Measurements from ENCODE around the gene DNM3. TPM values are rescaled to one million over a fixed set of nuclear protein-coding genes. Genes with fewer than 3 reads are reported as not detected.

The DNM3 gene
- polyA plus RNA-seq, 3 donors = 0.15 TPM; not detected in 2

DNA sequence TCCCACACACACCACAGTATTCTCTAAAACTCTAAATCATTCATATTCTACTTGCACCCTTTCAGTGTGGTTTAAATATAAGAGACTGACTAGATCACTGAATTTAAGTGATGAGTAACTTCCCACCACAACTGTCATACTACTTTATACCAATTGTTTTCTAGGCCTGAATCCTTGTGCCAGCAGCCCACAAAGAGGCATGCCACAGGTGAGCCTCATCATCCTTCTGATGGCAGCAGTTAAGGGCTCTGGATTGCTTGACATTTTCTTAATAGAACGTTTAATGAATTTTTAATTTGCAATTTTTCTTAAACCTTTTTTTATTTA is 588.8 kb downstream of the DNM3 start:
- Histone ChIP-seq H2AFZ (ENCODE audit: insufficient read depth, low read depth, low read length, poor library complexity, severe bottlenecking) (no peak overlapping the region), H3K4me3 (replicated peaks in 1 of 3; ENCODE audit: low read depth in 2 of 3, low read length in 3 of 3) (no peak overlapping the region), H3K79me2 (ENCODE audit: insufficient read depth, low read length) (no peaks in the 10 kb centered on the region), H3K36me3 (replicated peaks in 1 of 2; ENCODE audit: control insufficient read depth in 1 of 2, insufficient read depth in 2 of 2, low read length in 2 of 2) (no peaks in the 10 kb centered on the region), H3K27me3 (ENCODE audit: control insufficient read depth in 2 of 2, insufficient read depth in 2 of 2, low read length in 2 of 2) (no peaks in the 10 kb centered on the region), H3K9me3 (replicated peaks in 1 of 2; ENCODE audit: control insufficient read depth in 1 of 2, insufficient read depth in 1 of 2, low read length in 2 of 2) (no peaks in the 10 kb centered on the region), H3K4me1 (ENCODE audit: control insufficient read depth in 1 of 2, insufficient read depth in 2 of 2, low read length in 2 of 2) (no peaks in the 10 kb centered on the region), H3K27ac (ENCODE audit: low read depth in 1 of 2, low read length in 2 of 2) (no peak overlapping the region), H3K4me2 (replicated peaks; ENCODE audit: extremely low read depth, low read length, poor library complexity, severe bottlenecking) (no peak overlapping the region), H3K9ac (ENCODE audit: insufficient read depth, low read length, poor library complexity, severe bottlenecking) (no peak overlapping the region), H4K20me1 (ENCODE audit: insufficient read depth, low read length) (peaks cover 4% of the 10 kb centered on the region)
- Mint-ChIP-seq H3K9me3 (no peaks in the 10 kb centered on the region), H3K27me3 (ENCODE audit: low read depth in 3 of 3) (no peaks in the 10 kb centered on the region), H3K4me1 (peaks cover 5% of the 10 kb centered on the region), H3K27ac (peak overlapping the region in 1 of 7 donors; percentile 32), H3K36me3 (peaks cover 0 to 7% of the 10 kb centered on the region in 2 donors), H3K4me3 (no peak overlapping the region)
- intact Hi-C loops (cut with micrococcal nuclease) = no loop called here
- no CpG with 5 or more reads among the region's 1 CpG for WGBS (ENCODE audit: insufficient coverage)
- no peak for DNase-seq
- TF ChIP-seq, protein P1, sequence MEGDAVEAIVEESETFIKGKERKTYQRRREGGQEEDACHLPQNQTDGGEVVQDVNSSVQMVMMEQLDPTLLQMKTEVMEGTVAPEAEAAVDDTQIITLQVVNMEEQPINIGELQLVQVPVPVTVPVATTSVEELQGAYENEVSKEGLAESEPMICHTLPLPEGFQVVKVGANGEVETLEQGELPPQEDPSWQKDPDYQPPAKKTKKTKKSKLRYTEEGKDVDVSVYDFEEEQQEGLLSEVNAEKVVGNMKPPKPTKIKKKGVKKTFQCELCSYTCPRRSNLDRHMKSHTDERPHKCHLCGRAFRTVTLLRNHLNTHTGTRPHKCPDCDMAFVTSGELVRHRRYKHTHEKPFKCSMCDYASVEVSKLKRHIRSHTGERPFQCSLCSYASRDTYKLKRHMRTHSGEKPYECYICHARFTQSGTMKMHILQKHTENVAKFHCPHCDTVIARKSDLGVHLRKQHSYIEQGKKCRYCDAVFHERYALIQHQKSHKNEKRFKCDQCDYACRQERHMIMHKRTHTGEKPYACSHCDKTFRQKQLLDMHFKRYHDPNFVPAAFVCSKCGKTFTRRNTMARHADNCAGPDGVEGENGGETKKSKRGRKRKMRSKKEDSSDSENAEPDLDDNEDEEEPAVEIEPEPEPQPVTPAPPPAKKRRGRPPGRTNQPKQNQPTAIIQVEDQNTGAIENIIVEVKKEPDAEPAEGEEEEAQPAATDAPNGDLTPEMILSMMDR (IDR thresholded peaks at IDR 0.05) = no peak

DNA sequence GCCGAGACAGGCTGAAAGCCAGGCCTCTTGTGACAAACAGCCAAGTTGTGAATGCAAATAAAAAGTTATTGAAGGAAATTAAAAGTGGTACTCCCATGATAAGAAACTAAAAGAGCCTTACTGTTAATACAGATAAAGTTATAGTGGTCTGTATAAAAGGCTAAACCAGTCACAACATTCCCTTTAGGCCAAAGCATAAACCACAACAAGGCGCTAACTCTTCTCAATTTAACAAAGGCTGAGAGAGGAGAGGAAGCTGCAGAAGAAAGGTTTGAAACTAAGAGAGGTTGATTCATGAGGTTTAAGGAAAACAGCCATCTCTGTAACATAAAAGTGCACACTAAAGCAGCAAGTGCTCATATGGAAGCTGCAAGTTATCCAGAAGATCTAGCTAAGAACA is 589.9 kb downstream of the DNM3 start:
- peaks cover 0 to 4% (median 2%) of the 10 kb centered on the region in 7 donors for H3K9me3 Mint-ChIP-seq
- no peaks in the 10 kb centered on the region for H3K36me3 ChIP-seq (replicated peaks in 1 of 2; ENCODE audit: control insufficient read depth in 1 of 2, insufficient read depth in 2 of 2, low read length in 2 of 2)
- no peaks in the 10 kb centered on the region for H3K79me2 ChIP-seq (ENCODE audit: insufficient read depth, low read length)
- H3K9me3 ChIP-seq (replicated peaks in 1 of 2; ENCODE audit: control insufficient read depth in 1 of 2, insufficient read depth in 1 of 2, low read length in 2 of 2) = no peaks in the 10 kb centered on the region
- H3K27ac ChIP-seq (ENCODE audit: low read depth in 1 of 2, low read length in 2 of 2) = no peak overlapping the region
- TF ChIP-seq, protein P1 (IDR thresholded peaks at IDR 0.05) = no peak
- no peaks in the 10 kb centered on the region for H3K4me1 ChIP-seq (ENCODE audit: control insufficient read depth in 1 of 2, insufficient read depth in 2 of 2, low read length in 2 of 2)
- no peak overlapping the region for H3K27ac Mint-ChIP-seq
- H3K4me1 Mint-ChIP-seq = peaks cover 5% of the 10 kb centered on the region
- WGBS (ENCODE audit: insufficient coverage) = no CpG with 5 or more reads among the region's 2 CpGs
- no peak overlapping the region for H3K4me3 Mint-ChIP-seq
- no peaks in the 10 kb centered on the region for H3K27me3 Mint-ChIP-seq (ENCODE audit: low read depth in 3 of 3)
- H3K27me3 ChIP-seq (ENCODE audit: control insufficient read depth in 2 of 2, insufficient read depth in 2 of 2, low read length in 2 of 2) = no peaks in the 10 kb centered on the region
- H3K36me3 Mint-ChIP-seq = peaks cover 0 to 7% of the 10 kb centered on the region in 2 donors
- peaks cover 4% of the 10 kb centered on the region for H4K20me1 ChIP-seq (ENCODE audit: insufficient read depth, low read length)
- DNase-seq = no peak
- H3K4me3 ChIP-seq (replicated peaks in 1 of 3; ENCODE audit: low read depth in 2 of 3, low read length in 3 of 3) = no peak overlapping the region
- intact Hi-C loops (cut with micrococcal nuclease) = no loop called here
- H3K9ac ChIP-seq (ENCODE audit: insufficient read depth, low read length, poor library complexity, severe bottlenecking) = no peak overlapping the region
- no peak overlapping the region for H3K4me2 ChIP-seq (replicated peaks; ENCODE audit: extremely low read depth, low read length, poor library complexity, severe bottlenecking)
- H2AFZ ChIP-seq (ENCODE audit: insufficient read depth, low read depth, low read length, poor library complexity, severe bottlenecking) = no peak overlapping the region
